GM19455 (cell line): Measurements from ENCODE around the gene TMEM120B.
"Not testable (repeated sequence)": the region's sequence is repeated elsewhere in the genome, so short reads cannot be mapped to it uniquely, and the experiment has no call there.

Experiments used
- ATAC-seq: cut with Tn5 transposase; IDR thresholded peaks from one replicate; pipeline ENCODE4 v1.9.1; 2021; ENCODE audit not compliant: unreplicated experiment

TMEM120B gene

DNA sequence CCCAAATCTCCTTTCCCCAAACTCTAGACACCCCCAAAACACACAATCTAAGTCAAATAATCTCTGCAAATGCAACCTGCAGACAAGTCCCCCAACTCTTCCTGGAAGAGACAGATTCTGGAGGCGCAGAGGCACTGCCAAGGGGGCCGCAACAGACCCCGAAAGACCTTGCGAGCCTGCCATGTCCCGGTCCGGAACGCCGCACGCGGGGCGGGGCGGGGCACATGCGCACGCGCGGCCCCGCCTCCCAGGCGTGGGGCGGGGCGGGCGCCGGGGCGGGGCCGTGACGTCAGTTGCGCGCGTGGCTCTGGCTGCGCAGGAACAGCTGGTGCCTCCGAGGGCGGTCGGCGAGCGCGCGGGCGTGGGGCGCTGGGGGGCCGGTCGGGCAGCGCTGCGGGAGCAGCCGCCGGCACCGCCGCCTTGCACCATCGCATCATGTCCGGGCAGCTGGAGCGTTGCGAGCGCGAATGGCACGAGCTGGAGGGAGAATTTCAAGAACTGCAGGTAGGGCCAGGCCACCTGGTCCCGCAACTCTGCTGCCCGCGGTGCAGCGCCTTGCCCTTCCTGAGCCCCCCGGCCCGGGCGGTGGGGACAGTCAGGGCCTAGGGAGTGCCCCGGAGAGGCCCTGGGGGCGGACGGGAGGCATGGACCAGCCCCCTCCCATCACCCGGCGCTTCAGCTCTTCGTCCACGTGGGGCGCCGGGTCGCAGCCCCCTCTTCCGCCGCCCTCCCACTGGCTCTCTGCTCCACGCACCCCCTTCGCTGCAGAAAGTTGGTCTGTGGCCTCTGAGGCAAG is at the start of gene TMEM120B:
Gene TMEM120B (plus strand): TSS at position 292 of the 796 bp plus-strand sequence. CDS start 144 bp downstream, at position 436.
- ATAC-seq, result peak; percentile 75

GRCh38 chr12:121663610-121663929 is 49.0 kb upstream of the TMEM120B start:
- no peak for ATAC-seq

GRCh38 chr12:121666829-121667228 is 45.7 kb upstream of the TMEM120B start:
- ATAC-seq, result not testable (repeated sequence)

DNA sequence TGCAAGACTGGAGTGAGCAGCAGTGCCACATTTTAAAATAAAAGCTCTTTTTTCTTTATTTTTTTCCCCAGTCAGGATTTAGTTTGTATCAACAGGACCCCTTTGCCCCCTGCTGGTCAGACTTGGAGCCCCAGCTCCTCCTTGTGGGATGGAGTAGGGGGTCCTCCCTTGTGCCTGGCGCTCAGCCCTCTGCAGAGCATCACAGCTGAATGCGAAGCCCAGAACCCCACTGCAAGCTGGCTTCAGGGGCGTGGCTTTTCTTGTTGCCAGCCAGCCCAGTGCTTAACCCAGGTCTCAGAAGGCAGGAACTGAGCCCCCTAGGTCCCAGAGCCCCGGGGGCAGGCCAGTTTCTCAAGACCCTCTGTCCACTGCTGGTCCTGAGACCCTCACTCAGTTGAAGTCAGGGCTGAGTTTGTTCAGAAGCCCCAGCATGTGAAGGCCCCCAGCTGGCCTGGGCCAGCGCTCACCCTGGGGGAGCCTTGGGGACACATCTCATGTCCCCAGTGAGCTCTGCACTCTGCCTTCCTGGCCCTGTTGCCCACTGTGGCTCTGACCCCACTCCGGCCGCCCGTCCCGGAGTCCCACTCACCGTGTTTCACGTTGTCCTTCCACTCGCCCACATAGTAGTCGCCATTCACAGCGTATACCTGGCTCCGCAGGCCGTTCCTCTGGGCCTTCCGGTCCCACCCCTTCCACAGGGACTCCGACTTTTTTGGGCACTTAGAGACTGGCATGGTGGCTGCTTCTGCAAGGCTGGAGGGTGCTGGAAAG is 43.6 kb upstream of the TMEM120B start:
- no peak for ATAC-seq

- no peak for ATAC-seq
Measured at GRCh38 chr12:121669521-121669900, 43.0 kb upstream of the TMEM120B start, which contains the start of gene MORN3. MORN3 (minus strand) TSS chr12:121669654; CDS start chr12:121669483, 171 bp downstream.

GRCh38 chr12:121673013-121673511 is 39.5 kb upstream of the TMEM120B start:
- ATAC-seq, result no peak

DNA sequence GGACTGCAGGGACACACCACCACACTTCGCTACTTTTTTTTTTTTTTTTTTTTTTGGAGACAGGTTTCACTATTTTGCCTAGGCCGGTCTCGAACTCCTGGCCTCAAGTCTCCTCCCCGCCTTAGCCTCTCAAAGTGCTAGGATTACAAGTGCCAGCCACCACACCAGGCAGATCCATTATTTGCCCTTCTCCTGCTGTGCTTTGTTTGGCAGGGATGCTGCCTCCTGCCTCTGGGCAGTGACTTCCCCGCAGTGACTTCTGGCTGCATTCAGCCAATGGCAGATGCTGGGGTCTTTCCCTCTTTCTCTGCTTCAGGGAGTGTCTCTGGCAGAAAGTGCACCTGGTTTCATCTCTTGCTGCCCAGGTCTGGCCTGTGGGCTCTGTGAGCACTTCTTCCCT is 36.4 kb upstream of the TMEM120B start:
- ATAC-seq, result no peak

- ATAC-seq, result no peak
Measured at GRCh38 chr12:121678305-121678704, 34.2 kb upstream of the TMEM120B start.

- ATAC-seq, result no peak
Measured at GRCh38 chr12:121678716-121679300, 33.7 kb upstream of the TMEM120B start.

GRCh38 chr12:121679661-121680197 is 32.8 kb upstream of the TMEM120B start:
- not testable (repeated sequence) for ATAC-seq

GRCh38 chr12:121688966-121689365 is 23.6 kb upstream of the TMEM120B start:
- ATAC-seq, result no peak

- ATAC-seq, result no peak
Measured at GRCh38 chr12:121689430-121689829, 23.1 kb upstream of the TMEM120B start.

DNA sequence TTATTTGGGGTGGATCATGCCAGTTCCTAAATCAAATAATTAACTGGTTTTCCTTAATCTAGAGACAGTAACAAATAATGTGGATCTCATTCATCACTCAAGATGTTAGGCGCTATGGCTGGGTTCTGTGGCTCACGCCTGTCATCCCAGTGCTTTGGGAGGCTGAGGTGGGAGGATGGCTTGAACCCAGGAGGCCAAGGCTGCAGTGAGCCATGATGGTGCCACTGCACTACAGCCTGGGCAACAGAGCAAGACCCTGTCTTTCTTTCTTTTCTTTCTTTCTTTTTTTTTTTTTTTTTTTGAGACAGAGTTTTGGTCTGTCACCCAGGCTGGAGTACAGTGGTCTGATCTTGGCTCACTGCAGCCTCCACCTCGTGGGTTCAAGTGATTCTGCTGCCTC is 19.8 kb upstream of the TMEM120B start:
- not testable (repeated sequence) for ATAC-seq

- ATAC-seq, result no peak
Measured at GRCh38 chr12:121693155-121693687, 19.3 kb upstream of the TMEM120B start.

DNA sequence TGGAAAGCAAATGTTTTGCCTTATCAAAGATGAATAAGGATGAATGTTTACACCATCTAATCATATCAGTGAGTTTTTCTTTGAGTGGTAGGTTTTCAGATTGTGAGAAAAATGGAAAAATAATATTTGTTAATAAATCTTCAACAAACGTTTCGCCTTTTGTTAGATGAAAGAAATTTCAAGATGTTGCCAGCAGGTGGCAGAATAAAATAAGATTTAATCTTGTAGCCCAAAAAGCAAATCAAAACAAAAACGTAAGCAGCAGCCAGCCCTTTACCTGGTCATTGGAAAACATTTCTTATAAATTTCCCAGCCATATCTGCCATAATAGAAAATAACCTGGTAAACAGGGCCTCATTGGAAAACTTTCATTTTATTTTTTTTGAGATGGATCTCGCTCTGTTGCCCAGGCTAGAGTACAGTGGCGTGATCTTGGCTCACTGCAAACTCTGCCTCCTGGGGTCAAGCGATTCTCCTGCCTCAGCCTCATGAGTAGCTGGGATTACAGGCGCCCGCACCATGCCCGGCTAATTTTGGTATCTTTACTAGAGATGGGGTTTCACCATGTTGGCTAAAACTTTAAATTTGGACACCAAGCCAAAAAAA is 15.4 kb upstream of the TMEM120B start:
- no peak for ATAC-seq

DNA sequence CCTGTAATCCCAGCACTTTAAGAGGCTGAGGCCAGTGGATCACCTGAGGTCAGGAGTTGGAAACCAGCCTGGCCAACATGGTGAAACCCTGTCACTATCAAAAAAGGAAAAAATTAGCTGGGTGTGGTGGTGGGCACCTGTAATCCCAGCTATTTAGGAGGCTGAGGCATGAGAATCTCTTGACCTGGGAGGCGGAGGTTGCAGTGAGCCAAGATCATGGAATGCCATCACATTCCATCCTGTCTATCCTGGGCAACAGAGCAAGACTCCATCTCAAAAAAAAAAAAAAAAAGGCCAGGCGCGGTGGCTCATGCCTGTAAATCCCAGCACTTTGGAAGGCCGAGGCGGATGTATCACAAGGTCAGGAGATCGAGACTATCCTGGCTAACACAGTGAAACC is 14.7 kb upstream of the TMEM120B start:
- ATAC-seq, result not testable (repeated sequence)

DNA sequence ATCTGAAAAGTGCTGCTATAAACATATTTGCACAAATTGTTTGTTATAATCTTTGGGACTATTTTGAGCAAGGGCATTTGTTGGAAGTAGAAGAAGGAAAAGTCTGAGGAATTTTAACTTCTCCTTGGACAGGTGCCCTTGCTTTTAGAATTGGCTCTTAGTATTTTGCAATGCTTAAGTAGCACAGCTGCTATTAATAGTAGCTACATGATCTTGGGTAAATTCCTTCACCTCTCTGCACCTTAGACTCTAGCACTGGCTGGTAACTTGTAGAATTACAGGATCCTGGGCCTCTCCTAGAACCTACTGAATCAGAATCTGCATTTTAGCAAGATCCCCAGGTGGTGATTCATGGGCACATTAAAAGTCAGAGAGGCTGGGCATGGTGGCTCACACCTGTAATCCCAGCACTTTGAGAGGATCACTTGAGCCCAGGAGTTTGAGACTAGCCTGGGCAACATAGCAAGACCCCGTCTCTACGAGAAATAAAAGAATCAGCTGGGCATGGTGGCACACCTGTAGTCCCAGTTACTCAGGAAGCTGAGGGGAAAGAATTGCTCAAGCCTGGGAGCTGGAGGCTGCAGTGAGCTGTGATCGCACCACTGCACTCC is 10.8 kb upstream of the TMEM120B start:
- ATAC-seq, result no peak

- no peak for ATAC-seq
Measured at GRCh38 chr12:121702944-121703343, 9.6 kb upstream of the TMEM120B start.

DNA sequence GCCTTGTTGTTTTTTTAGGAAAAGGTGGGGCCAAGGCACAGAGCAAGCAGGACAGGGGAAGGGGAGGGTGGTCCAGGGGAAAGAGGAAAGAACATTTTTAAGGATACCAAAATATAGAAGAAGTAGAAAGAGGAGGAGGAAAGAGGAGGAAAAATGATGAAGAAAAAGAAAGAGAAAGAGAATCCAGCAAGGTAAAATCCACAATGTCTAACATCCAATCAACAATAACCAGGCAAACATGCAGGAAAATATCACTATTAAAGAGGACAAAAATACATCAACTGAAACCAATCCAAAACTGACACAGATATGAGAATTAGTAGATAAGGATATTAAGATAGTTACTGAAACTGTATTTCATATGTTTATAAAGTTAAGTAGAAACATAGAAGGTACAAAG is 7.0 kb upstream of the TMEM120B start:
- no peak for ATAC-seq
